ENCODE data around the gene HMOX1. TPM values are rescaled to one million over a fixed set of nuclear protein-coding genes. Genes with fewer than 3 reads are reported as not detected.

Gene HMOX1
- total and polyA plus RNA-seq, 2 of the 8 experiments (the other 6 are each of a cell fraction or from before 2014, with no cell fraction given): 25.0 to 41.6 TPM

DNA sequence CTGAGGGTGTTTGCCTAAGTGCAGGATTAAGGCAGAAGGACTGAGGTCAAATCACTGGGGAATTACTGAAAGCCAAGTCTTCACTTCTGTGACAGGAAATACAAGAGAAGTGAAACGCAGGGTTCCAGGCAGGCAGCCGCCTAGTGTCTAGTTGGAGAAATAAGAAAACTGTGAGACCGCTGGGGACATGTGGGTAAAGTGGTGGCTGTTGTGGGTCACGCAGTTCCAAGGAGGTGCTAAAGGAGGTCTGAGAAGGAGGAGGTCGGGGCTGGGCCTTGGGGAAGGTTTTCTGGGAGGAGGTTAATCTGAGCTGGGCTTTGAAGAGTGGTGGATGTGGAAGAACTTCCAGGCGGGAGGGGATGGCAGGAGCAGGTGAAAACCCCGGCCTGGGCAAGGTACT is 30.2 kb downstream of the HMOX1 start:
- H3K4me2 ChIP-seq (ENCODE audit: insufficient read depth in 1 of 2, low read depth in 2 of 2, low read length in 2 of 2): no peak overlapping the region
- H3K79me2 ChIP-seq (ENCODE audit: control insufficient read depth in 1 of 2, insufficient read depth in 2 of 2, low read length in 2 of 2): 0 out of 4 replicates have a peak, but pooled peaks cover 0 to 2% of the 10 kb centered on the region in 2 experiments
- H4K5ac ChIP-seq (ENCODE audit: insufficient read length, low read depth, low read length): no peak overlapping the region
- H2BK120ac ChIP-seq (replicated peaks; ENCODE audit: low read depth, low read length): no peak overlapping the region
- 94% methylated on average over 7 of the region's 7 CpGs; no CpG with 5 or more reads in 1 of the 2 experiments for WGBS, 2 experiments (ENCODE audit: extremely low coverage in 1 of 2, insufficient coverage in 1 of 2, insufficient read length in 1 of 2, insufficient replicate concordance in 2 of 2, low coverage in 1 of 2, low lambda C conversion rate in 2 of 2, missing lambda C conversion rate in 1 of 2)
- no peak overlapping the region for H2BK15ac ChIP-seq (ENCODE audit: low read length)
- no peak overlapping the region for H3K9ac ChIP-seq (replicated peaks in 1 of 4; ENCODE audit: extremely low read depth in 1 of 4, low read depth in 3 of 4, low read length in 3 of 4)
- H3K27me3 ChIP-seq (replicated peaks in 1 of 4; ENCODE audit: control insufficient read depth in 3 of 4, extremely low read depth in 1 of 4, insufficient read depth in 3 of 4, low read length in 3 of 4): no peaks in the 10 kb centered on the region
- no peak overlapping the region for H4K8ac ChIP-seq (ENCODE audit: extremely low read depth, insufficient read depth, low read length)
- no peaks in the 10 kb centered on the region for H3K9me3 ChIP-seq (ENCODE audit: insufficient read depth in 2 of 2, low read depth in 1 of 2, low read length in 1 of 2)
- H3K56ac ChIP-seq (replicated peaks; ENCODE audit: insufficient read length, low read depth, low read length): no peak overlapping the region
- peaks cover 73 to 98% (median 93%) of the 10 kb centered on the region in 4 experiments for H3K36me3 ChIP-seq (ENCODE audit: control insufficient read depth in 2 of 4, insufficient read depth in 4 of 4, low read length in 3 of 4)
- no peak overlapping the region for H2AK5ac ChIP-seq (ENCODE audit: low read depth, low read length)
- no peak overlapping the region for H2BK12ac ChIP-seq (ENCODE audit: low read depth, low read length)
- no peak overlapping the region for H3K4me3 ChIP-seq (ENCODE audit: extremely low read depth in 1 of 4, insufficient read depth in 2 of 4, low read depth in 3 of 4, low read length in 4 of 4)
- H2BK5ac ChIP-seq (ENCODE audit: low read depth, low read length): no peak overlapping the region
- H3K23me2 ChIP-seq (ENCODE audit: low read depth, low read length): no peaks in the 10 kb centered on the region
- H3K4me1 ChIP-seq (replicated peaks in 1 of 4; ENCODE audit: control insufficient read depth in 3 of 4, insufficient read depth in 4 of 4, low read length in 3 of 4): no peaks in the 10 kb centered on the region
- no peak overlapping the region for H3K14ac ChIP-seq (ENCODE audit: insufficient read length)
- H3K18ac ChIP-seq (ENCODE audit: extremely low read depth, low read length): no peak overlapping the region
- DNase-seq (ENCODE audit: low read depth in 1 of 2, low spot score in 2 of 2) (no peak), FAIRE-seq (no peak)
- ChIA-PET CTCF (ENCODE audit: partially characterized antibody) (interaction anchor here (0.7 to 14.1 kb wide), 12 partner anchors 10 to 205 kb away, joined by 3 to 122 read pairs (median 4); no protein-coding TSS in a partner anchor), POLR2A (ENCODE audit: partially characterized antibody) (interaction anchor here (0.8 to 57.4 kb wide), 9 partner anchors 4 to 172 kb away, joined by 3 to 1995 read pairs (median 4); partner anchors contain the start of genes HMOX1 and MCM5)
- no peak overlapping the region for H3K4ac ChIP-seq (replicated peaks; ENCODE audit: insufficient read length, low read depth, low read length)
- no peak overlapping the region for H3K23ac ChIP-seq (ENCODE audit: insufficient read length)
- no peaks in the 10 kb centered on the region; the same call in 1 of the 2 replicates for H3K79me1 ChIP-seq (ENCODE audit: low read depth, low read length)
- peaks cover 12 to 31% of the 10 kb centered on the region in 2 experiments for H4K20me1 ChIP-seq (replicated peaks in 1 of 2; ENCODE audit: control insufficient read depth in 1 of 2, insufficient read depth in 2 of 2, low read length in 2 of 2)
- H3K27ac ChIP-seq (ENCODE audit: low read depth, low read length): no peak overlapping the region
- no peak overlapping the region for H2AFZ ChIP-seq (ENCODE audit: low read length)
- H2BK20ac ChIP-seq (ENCODE audit: low read length): no peak overlapping the region
- H4K91ac ChIP-seq (replicated peaks; ENCODE audit: insufficient read length, low read length): no peak overlapping the region
- peak; percentile 31; the same call in 1 of the 2 replicates for TF ChIP-seq POLR2AphosphoS5 (IDR thresholded peaks at IDR 0.05; ENCODE audit: low read depth, low read length)
- no peak for TF ChIP-seq KDM4A (IDR thresholded peaks at IDR 0.05; ENCODE audit: low read depth, low read length, severe bottlenecking)
